Uterus (tissue), 4 donors: ENCODE measurements around the gene PTPRN2. TPM values are rescaled to one million over a fixed set of nuclear protein-coding genes. Genes with fewer than 3 reads are reported as not detected.
"Not testable (repeated sequence)": the region's sequence is repeated elsewhere in the genome, so short reads cannot be mapped to it uniquely, and the experiment has no call there.

Experiments
- DNase-seq, 2 donors: peaks; one replicate each; pipeline ENCODE4 v3.0.0-alpha.2; 2019 to 2020
- H3K27ac ChIP-seq, 2 donors: fragments of 200-600 bp; sonication (generic); 1 replicate in 1 of 2; 2 replicates in 1 of 2; pipeline ENCODE4 v1.5.1; 2016 to 2018
- H3K27me3 ChIP-seq, 2 donors: fragments of 200-600 bp; sonication (generic); one replicate each; pipeline ENCODE4 v1.5.1; 2018 to 2019; ENCODE audit warnings: control low read depth in 1 of 2
- H3K36me3 ChIP-seq, 2 donors: fragments of 200-600 bp; sonication (generic); one replicate each; pipeline ENCODE4 v1.5.1; 2019; ENCODE audit warnings: control low read depth in 1 of 2
- H3K4me1 ChIP-seq, 2 donors: fragments of 200-600 bp; sonication (generic); one replicate each; pipeline ENCODE4 v1.5.1; 2018 to 2019; ENCODE audit warnings: control low read depth in 1 of 2
- H3K4me3 ChIP-seq, 2 donors: fragments of 200-600 bp; sonication (generic); 1 replicate in 1 of 2; 2 replicates in 1 of 2; pipeline ENCODE4 v1.5.1; 2018 to 2019; ENCODE audit warnings: mild to moderate bottlenecking in 1 of 2
- H3K9me3 ChIP-seq, 2 donors: fragments of 200-600 bp; sonication (generic); one replicate each; pipeline ENCODE4 v1.5.1; 2019; ENCODE audit warnings: control low read depth in 1 of 2
- CTCF ChIP-seq, 4 experiments: fragments of 200-600 bp in 2 of 4; fragments of 450-650 bp in 2 of 4; sonication (generic) in 2 of 4; IDR thresholded peaks; one replicate each; pipeline ENCODE4 v1.5.1; 2016 to 2019; ENCODE audit warnings: antibody characterized with exemption in 4 of 4, mild to moderate bottlenecking in 2 of 4, moderate library complexity in 1 of 4
- POLR2A ChIP-seq, 2 donors: fragments of 450-650 bp; IDR thresholded peaks; one replicate each; pipeline ENCODE4 v1.6.1; 2016; ENCODE audit warnings: antibody characterized with exemption in 2 of 2, mild to moderate bottlenecking in 1 of 2, moderate library complexity in 1 of 2
- intact Hi-C: fragments of 100-400 bp; cut with DNase I; formaldehyde crosslinking; loops from one replicate; pipeline ENCODE4 v1.15.1; 2023; ENCODE audit warnings: low total_unique reads
- total RNA-seq, 4 donors: library from RNA; depleted of rRNA in 3 of 4; stranded (reverse); fragments of >200 nt in 3 of 4; gene quantifications; one replicate each; pipeline versions ENCODE4 v1.1.0 to v1.2.4, GENCODE V29; 2014 to 2023
- donor health status: DM: yes; HTN: yes; CAD: no.

PTPRN2 gene
- total RNA-seq, 4 donors from 2014 or later, result 1.2 to 5.2 (median 2.3) TPM

GRCh38 chr7:158538156-158538946, 49.3 kb downstream of the PTPRN2 start:
- Histone ChIP-seq H3K27me3 (no peaks in the 10 kb centered on the region), H3K4me3 (no peak overlapping the region), H3K4me1 (no peaks in the 10 kb centered on the region), H3K36me3 (no peaks in the 10 kb centered on the region), H3K27ac (no peak overlapping the region), H3K9me3 (no peaks in the 10 kb centered on the region)
- DNase-seq, result no peak
- TF ChIP-seq POLR2A (IDR thresholded peaks at IDR 0.05), result no peak
- TF ChIP-seq CTCF (IDR thresholded peaks at IDR 0.05), result no peak
- intact Hi-C loops, result no loop called here

- no peak for DNase-seq
- H3K4me3 ChIP-seq, result no peak overlapping the region
- no peaks in the 10 kb centered on the region for H3K9me3 ChIP-seq
- no peaks in the 10 kb centered on the region for H3K36me3 ChIP-seq
- TF ChIP-seq POLR2A (IDR thresholded peaks at IDR 0.05), result no peak
- TF ChIP-seq CTCF (IDR thresholded peaks at IDR 0.05), result no peak
- H3K27me3 ChIP-seq, result no peaks in the 10 kb centered on the region
- intact Hi-C loops, result no loop called here
- no peak overlapping the region for H3K27ac ChIP-seq
- no peaks in the 10 kb centered on the region for H3K4me1 ChIP-seq
Observed at GRCh38 chr7:158537516-158537882, 50.1 kb downstream of the PTPRN2 start.

GRCh38 chr7:158536871-158537515, 50.6 kb downstream of the PTPRN2 start:
- intact Hi-C loops, result no loop called here
- no peak for DNase-seq
- H3K4me1 ChIP-seq, result no peaks in the 10 kb centered on the region
- TF ChIP-seq CTCF (IDR thresholded peaks at IDR 0.05) (no peak), POLR2A (IDR thresholded peaks at IDR 0.05) (no peak)
- H3K36me3 ChIP-seq, result no peaks in the 10 kb centered on the region
- no peak overlapping the region for H3K27ac ChIP-seq
- H3K4me3 ChIP-seq, result no peak overlapping the region
- H3K9me3 ChIP-seq, result no peaks in the 10 kb centered on the region
- H3K27me3 ChIP-seq, result no peaks in the 10 kb centered on the region

- Histone ChIP-seq H3K27me3 (no peaks in the 10 kb centered on the region), H3K27ac (no peak overlapping the region), H3K36me3 (no peaks in the 10 kb centered on the region), H3K4me1 (no peaks in the 10 kb centered on the region), H3K9me3 (no peaks in the 10 kb centered on the region), H3K4me3 (no peak overlapping the region)
- DNase-seq, result no peak
- TF ChIP-seq CTCF (IDR thresholded peaks at IDR 0.05) (no peak), POLR2A (IDR thresholded peaks at IDR 0.05) (no peak)
- intact Hi-C loops, result no loop called here
Observed at GRCh38 chr7:158535079-158535478, 52.5 kb downstream of the PTPRN2 start.

- Histone ChIP-seq H3K27me3 (no peaks in the 10 kb centered on the region), H3K4me1 (no peaks in the 10 kb centered on the region), H3K36me3 (no peaks in the 10 kb centered on the region), H3K4me3 (no peak overlapping the region), H3K27ac (no peak overlapping the region), H3K9me3 (no peaks in the 10 kb centered on the region)
- intact Hi-C loops, result no loop called here
- TF ChIP-seq POLR2A (IDR thresholded peaks at IDR 0.05) (no peak), CTCF (IDR thresholded peaks at IDR 0.05) (no peak)
- DNase-seq, result no peak
Observed at GRCh38 chr7:158534598-158534997, 53.0 kb downstream of the PTPRN2 start.

GRCh38 chr7:158534134-158534515, 53.5 kb downstream of the PTPRN2 start:
- H3K4me3 ChIP-seq, H3K9me3 ChIP-seq, H3K27me3 ChIP-seq, intact Hi-C loops, H3K27ac ChIP-seq, DNase-seq, H3K36me3 ChIP-seq, H3K4me1 ChIP-seq: not testable (repeated sequence)
